OCI-LY1 (cell line): ENCODE measurements around the gene HBD.

Source experiments
- H2AFZ ChIP-seq: fragments of 200-600 bp; sonication (generic), shearing (Covaris generic); 2 replicates; pipeline ENCODE4 v1.6.0; 2014; ENCODE audit warnings: antibody characterized with exemption, mild to moderate bottlenecking, low read length
- H3F3A ChIP-seq: fragments of 200-600 bp; sonication (generic), shearing (Covaris generic); 2 replicates; pipeline ENCODE4 v1.6.0; 2014; ENCODE audit warnings: mild to moderate bottlenecking, antibody characterized with exemption, low read length, moderate library complexity; ENCODE audit not compliant: insufficient read depth
- H3K27ac ChIP-seq: fragments of 200-600 bp; sonication (generic); 2 replicates; pipeline ENCODE4 v1.5.1; 2014; ENCODE audit warnings: low read length, mixed run types, mild to moderate bottlenecking, low read depth; ENCODE audit not compliant: poor library complexity, severe bottlenecking
- H3K27me3 ChIP-seq: fragments of 200-600 bp; sonication (generic); 2 replicates; pipeline ENCODE4 v1.6.0; 2014; ENCODE audit warnings: antibody characterized with exemption, mild to moderate bottlenecking, low read length, moderate library complexity; ENCODE audit not compliant: insufficient read depth
- H3K36me3 ChIP-seq: fragments of 200-600 bp; sonication (generic); 2 replicates; pipeline ENCODE4 v1.6.1; 2014; ENCODE audit warnings: mild to moderate bottlenecking, antibody characterized with exemption, low read length, moderate library complexity, mixed read lengths; ENCODE audit not compliant: insufficient read depth
- H3K4me1 ChIP-seq: fragments of 200-600 bp; sonication (generic); 2 replicates; pipeline ENCODE4 v1.5.1; 2014; ENCODE audit warnings: mild to moderate bottlenecking, low read length, moderate library complexity; ENCODE audit not compliant: insufficient read depth, severe bottlenecking
- H3K4me2 ChIP-seq: fragments of 200-600 bp; sonication (generic), shearing (Covaris generic); 2 replicates; pipeline ENCODE4 v1.6.1; 2014; ENCODE audit warnings: low read length
- H3K4me3 ChIP-seq: fragments of 200-600 bp; sonication (generic); 2 replicates; pipeline ENCODE4 v1.5.1; 2014; ENCODE audit warnings: low read length, low read depth, mild to moderate bottlenecking, mixed read lengths; ENCODE audit not compliant: poor library complexity, severe bottlenecking
- H3K79me2 ChIP-seq: fragments of 200-600 bp; shearing (Covaris generic); 2 replicates; pipeline ENCODE4 v1.6.1; 2016; ENCODE audit warnings: mixed run types, low read length, mixed read lengths; ENCODE audit not compliant: insufficient read depth
- H3K9ac ChIP-seq: fragments of 200-600 bp; sonication (generic), shearing (Covaris generic); 2 replicates; pipeline ENCODE4 v1.6.1; 2014; ENCODE audit warnings: mild to moderate bottlenecking, low read length, mixed read lengths
- H3K9me2 ChIP-seq: fragments of 200-600 bp; sonication (generic), shearing (Covaris generic); 2 replicates; pipeline ENCODE4 v1.6.1; 2014; ENCODE audit warnings: low read depth, mild to moderate bottlenecking, low read length, mixed read lengths
- H3K9me3 ChIP-seq: fragments of 200-600 bp; shearing (Covaris generic); 2 replicates; pipeline ENCODE4 v1.6.1; 2014; ENCODE audit warnings: low read length, mixed read lengths
- H4K20me1 ChIP-seq: fragments of 200-600 bp; sonication (generic), shearing (Covaris generic); 2 replicates; pipeline ENCODE4 v1.6.0; 2016; ENCODE audit warnings: mild to moderate bottlenecking, low read length; ENCODE audit not compliant: insufficient read depth
- CTCF ChIP-seq: fragments of 200-600 bp; sonication (generic), shearing (Covaris generic); IDR thresholded peaks from 2 replicates; pipeline ENCODE4 v1.5.1; 2017; ENCODE audit warnings: mild to moderate bottlenecking, antibody characterized with exemption, low read length, moderate library complexity, mixed read lengths
- EZH2 ChIP-seq: fragments of 200-600 bp; sonication (generic), shearing (Covaris generic); IDR thresholded peaks from 2 replicates; pipeline ENCODE4 v1.8.0; 2017; ENCODE audit warnings: borderline replicate concordance, mixed run types, mild to moderate bottlenecking, antibody characterized with exemption, low read length, moderate library complexity, mixed read lengths

Gene HBD

GRCh38 chr11:5232821-5233220, 1.5 kb downstream of the HBD start:
- Histone ChIP-seq H3F3A (no peaks in the 10 kb centered on the region), H3K4me1 (no peaks in the 10 kb centered on the region), H3K9me3 (no peaks in the 10 kb centered on the region), H3K9ac (no peak overlapping the region), H3K9me2 (no peaks in the 10 kb centered on the region), H3K4me2 (no peak overlapping the region), H2AFZ (no peak overlapping the region), H3K79me2 (no peaks in the 10 kb centered on the region), H3K27me3 (no peaks in the 10 kb centered on the region), H4K20me1 (no peaks in the 10 kb centered on the region), H3K4me3 (no peak overlapping the region), H3K27ac (no peak overlapping the region), H3K36me3 (no peaks in the 10 kb centered on the region)
- TF ChIP-seq CTCF (no peak), EZH2 (no peak)

GRCh38 chr11:5232176-5232575, 2.1 kb downstream of the HBD start:
- H3K4me1 ChIP-seq: no peaks in the 10 kb centered on the region
- no peaks in the 10 kb centered on the region for H4K20me1 ChIP-seq
- no peak for TF ChIP-seq CTCF
- TF ChIP-seq EZH2: no peak
- H3K27me3 ChIP-seq: no peaks in the 10 kb centered on the region
- H3K9ac ChIP-seq: no peak overlapping the region
- H3F3A ChIP-seq: no peaks in the 10 kb centered on the region
- no peaks in the 10 kb centered on the region for H3K79me2 ChIP-seq
- no peak overlapping the region for H2AFZ ChIP-seq
- no peaks in the 10 kb centered on the region for H3K9me2 ChIP-seq
- H3K27ac ChIP-seq: no peak overlapping the region
- H3K36me3 ChIP-seq: no peaks in the 10 kb centered on the region
- H3K4me3 ChIP-seq: no peak overlapping the region
- no peaks in the 10 kb centered on the region for H3K9me3 ChIP-seq
- H3K4me2 ChIP-seq: no peak overlapping the region

GRCh38 chr11:5231111-5231510, 3.2 kb downstream of the HBD start:
- H3K27ac ChIP-seq: no peak overlapping the region

More at GRCh38 chr11:5231111-5231510, 3.2 kb downstream of the HBD start:
- Histone ChIP-seq H3K9ac (no peak overlapping the region), H3K9me3 (no peaks in the 10 kb centered on the region), H3K4me1 (no peaks in the 10 kb centered on the region), H2AFZ (no peak overlapping the region), H3K27me3 (no peaks in the 10 kb centered on the region), H4K20me1 (no peaks in the 10 kb centered on the region), H3K4me2 (no peak overlapping the region), H3K9me2 (no peaks in the 10 kb centered on the region), H3K79me2 (no peaks in the 10 kb centered on the region), H3F3A (no peaks in the 10 kb centered on the region), H3K36me3 (no peaks in the 10 kb centered on the region), H3K4me3 (no peak overlapping the region)
- TF ChIP-seq EZH2 (no peak), CTCF (no peak)
